Epithelial cell of proximal tubule (primary cell): ENCODE results near the gene RGL1. TPM values are rescaled to one million over a fixed set of nuclear protein-coding genes. Genes with fewer than 3 reads are reported as not detected.

Source experiments
- DNase-seq: peaks from one replicate; pipeline ENCODE4 v3.0.0-alpha.2; 2011; ENCODE audit warnings: low read depth
- H3K4me3 ChIP-seq: 2 replicates; pipeline ENCODE4 v1.5.1; 2011; ENCODE audit warnings: low read depth, mild to moderate bottlenecking, low read length
- total RNA-seq: library from RNA; depleted of rRNA; stranded (reverse); fragments of >200 nt; gene quantifications from 2 replicates; pipeline ENCODE4 v1.2.3, GENCODE V29; 2015
- TF ChIP-seq, protein P1 (sequence below): conservative IDR thresholded peaks from 2 replicates; pipeline ENCODE4 v1.5.1; 2012; ENCODE audit warnings: low read depth, mild to moderate bottlenecking, low read length

Gene RGL1
- total RNA-seq, 1 donor from 2014 or later: 1.6 TPM

DNA sequence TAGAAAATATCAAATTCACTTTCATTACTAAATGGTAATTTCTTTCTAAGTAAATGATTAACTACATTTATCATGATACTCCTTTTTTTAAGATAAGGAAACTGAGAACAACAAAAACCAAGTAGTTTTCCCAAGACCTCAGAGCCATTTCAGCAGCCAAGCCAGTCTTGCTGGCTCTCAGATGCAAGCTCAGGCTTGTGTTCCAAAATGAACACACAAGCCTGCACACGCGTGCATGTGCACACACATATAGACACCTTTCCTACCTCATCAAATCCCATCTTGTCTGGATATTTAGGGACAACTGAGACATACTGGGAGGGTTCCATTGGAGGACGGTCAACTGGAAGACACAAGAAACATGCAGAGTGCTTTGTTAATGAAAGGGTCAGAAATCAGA, 149.6 kb downstream of the RGL1 start:
- H3K4me3 ChIP-seq: no peak overlapping the region
- DNase-seq: no peak
- TF ChIP-seq, protein P1, sequence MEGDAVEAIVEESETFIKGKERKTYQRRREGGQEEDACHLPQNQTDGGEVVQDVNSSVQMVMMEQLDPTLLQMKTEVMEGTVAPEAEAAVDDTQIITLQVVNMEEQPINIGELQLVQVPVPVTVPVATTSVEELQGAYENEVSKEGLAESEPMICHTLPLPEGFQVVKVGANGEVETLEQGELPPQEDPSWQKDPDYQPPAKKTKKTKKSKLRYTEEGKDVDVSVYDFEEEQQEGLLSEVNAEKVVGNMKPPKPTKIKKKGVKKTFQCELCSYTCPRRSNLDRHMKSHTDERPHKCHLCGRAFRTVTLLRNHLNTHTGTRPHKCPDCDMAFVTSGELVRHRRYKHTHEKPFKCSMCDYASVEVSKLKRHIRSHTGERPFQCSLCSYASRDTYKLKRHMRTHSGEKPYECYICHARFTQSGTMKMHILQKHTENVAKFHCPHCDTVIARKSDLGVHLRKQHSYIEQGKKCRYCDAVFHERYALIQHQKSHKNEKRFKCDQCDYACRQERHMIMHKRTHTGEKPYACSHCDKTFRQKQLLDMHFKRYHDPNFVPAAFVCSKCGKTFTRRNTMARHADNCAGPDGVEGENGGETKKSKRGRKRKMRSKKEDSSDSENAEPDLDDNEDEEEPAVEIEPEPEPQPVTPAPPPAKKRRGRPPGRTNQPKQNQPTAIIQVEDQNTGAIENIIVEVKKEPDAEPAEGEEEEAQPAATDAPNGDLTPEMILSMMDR: no peak

DNA sequence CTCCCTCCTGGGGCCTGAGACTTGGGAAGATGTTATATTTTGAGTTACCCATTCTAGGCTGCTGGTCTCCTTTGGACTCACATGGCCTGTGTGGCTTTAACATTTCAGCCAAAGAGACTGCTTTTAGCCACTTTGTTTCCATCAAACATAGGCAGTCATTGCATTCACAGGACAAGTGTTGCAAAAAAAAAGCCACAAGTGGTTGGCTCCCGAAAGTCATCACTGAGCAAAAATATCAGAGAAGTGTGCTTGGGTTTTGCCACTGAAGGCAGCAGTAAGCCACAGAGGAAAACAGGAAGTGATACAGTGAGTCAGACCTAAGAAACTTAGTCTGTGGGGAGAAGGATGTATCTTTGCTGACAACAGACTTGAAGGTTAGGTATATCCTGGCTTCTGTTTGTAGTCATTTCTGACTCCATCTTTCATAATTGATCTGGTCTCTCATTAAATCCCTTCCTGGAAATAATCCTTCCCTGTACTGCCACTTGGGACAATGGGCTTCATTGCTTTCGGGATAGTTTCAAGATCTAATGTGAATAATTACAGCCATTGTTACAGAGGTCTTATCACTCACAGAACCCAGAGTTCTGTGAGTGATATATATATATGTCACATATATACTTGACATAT, 151.8 kb downstream of the RGL1 start:
- DNase-seq: peak; percentile 32
- TF ChIP-seq, protein P1: peak; percentile 37

DNA sequence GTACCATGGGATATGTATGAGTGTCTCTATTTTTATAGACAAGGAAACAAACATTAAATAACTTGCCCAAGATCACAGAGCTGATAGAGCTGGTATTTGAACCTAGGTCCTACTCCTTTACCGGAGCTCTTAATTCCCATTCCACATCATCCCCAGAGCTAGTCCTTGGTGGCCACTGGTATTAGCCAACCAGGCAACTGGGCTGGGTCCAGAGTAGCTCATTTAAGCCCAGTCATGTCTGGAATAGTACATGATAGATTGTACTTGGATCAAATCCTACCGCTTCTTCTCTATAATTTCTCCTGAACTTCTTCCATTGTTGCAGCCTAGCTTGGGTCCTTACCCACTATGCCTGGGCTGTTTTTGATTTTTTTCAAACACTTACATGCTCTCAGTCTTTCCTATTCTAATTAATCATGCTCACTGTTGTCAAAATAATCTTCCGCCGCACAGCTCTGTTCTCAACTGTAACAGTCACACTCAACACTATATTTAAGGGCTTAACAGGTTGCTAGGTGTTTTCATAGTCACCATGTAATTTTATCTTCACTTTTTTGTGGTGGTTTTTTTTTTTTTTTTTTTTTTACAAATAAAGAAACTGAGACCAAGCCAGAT, 152.4 kb downstream of the RGL1 start:
- DNase-seq: no peak
- TF ChIP-seq, protein P1: no peak

More for the DNA sequence above, 151.8 kb downstream of the RGL1 start:
- no peak overlapping the region for H3K4me3 ChIP-seq

DNA sequence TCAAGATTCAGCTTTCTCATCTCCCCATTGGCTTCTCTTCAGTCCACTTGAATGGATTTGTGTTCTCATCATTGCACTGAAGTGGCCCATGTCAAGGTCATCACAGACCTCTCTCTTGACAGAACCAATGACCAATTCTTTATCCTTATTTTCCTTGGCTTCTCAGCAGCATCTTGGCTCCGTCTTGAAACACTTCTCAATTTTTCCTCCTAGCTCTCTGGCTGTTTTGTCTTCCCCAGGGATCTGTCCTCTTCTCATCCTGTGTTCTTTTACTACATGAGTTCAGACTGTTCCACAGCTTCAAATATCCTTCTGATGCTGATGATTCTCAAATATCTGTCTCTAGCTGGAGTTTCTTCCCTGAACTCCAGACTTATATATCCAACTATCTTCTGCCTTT, 154.0 kb downstream of the RGL1 start:
- DNase-seq: no peak
- TF ChIP-seq, protein P1: no peak
- no peak overlapping the region for H3K4me3 ChIP-seq

More for the DNA sequence above, 152.4 kb downstream of the RGL1 start:
- no peak overlapping the region for H3K4me3 ChIP-seq

DNA sequence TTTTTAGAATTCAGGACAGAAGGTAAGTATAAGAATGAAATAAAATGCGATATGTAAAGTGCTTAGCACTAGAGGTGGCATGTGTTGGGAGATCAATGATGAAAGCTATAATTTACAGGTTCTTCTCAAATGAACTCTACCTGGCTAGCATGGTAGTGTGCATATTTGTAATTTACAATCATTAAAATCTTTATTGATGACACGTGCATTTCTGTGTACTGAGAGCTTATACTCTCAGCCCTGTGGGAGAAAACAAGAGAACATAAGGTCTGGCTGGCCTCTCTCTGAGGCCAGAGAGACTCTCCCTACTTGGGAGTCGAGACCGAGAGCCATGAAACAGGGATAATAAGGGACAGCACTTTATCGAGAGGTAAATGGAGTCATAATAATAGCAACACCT, 156.2 kb downstream of the RGL1 start:
- DNase-seq: no peak
- no peak overlapping the region for H3K4me3 ChIP-seq
- TF ChIP-seq, protein P1: no peak

DNA sequence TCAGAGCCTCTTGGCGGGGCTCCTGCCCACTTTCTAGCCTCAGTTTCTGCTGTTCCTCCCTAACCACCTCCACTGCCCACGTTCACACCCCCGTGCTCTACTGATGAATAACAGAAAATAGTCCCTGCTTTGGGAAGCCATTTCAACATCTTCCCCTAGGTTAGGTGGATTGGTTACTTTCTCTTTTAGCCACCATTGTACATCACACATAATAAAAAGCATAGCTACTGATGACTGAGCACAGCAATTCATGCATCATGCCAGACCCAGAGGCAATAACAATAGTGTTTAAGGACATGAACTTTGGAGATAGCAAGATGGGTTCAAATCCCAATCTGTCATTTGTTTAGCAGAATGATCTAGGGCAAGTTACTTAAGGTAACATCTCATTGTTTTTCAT, 158.0 kb downstream of the RGL1 start:
- H3K4me3 ChIP-seq: no peak overlapping the region
- TF ChIP-seq, protein P1: no peak
- DNase-seq: no peak

DNA sequence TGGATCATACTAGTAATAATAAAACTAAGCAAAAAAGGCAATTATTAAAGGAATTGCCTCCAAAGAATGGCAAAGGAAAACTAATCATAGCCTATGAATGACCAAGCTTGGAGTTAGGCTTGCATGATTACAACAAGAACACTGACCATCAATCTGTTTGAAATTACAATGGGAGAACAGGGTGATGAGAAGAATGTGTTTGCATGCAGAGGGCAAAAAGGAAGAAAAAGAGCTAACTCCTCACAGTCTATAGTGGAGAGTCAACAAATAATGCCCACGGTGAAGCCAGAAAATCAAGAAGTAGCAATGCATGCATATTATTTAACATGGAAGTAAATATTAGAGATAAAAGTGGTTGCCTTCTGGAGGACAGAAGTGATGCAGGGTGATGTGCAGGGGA, 160.8 kb downstream of the RGL1 start:
- TF ChIP-seq, protein P1: no peak
- no peak for DNase-seq
- no peak overlapping the region for H3K4me3 ChIP-seq
